ENCODE measurements around the gene ARID1A.
"Not testable (repeated sequence)": the region's sequence is repeated elsewhere in the genome, so short reads cannot be mapped to it uniquely, and the experiment has no call there.

Gene ARID1A

GRCh38 chr1:26695356-26696118, at the start of gene ARID1A:
Gene ARID1A (plus strand): TSS chr1:26696015. CDS start chr1:26696404, 389 bp downstream.
- peak; percentile 49; the same call in 1 of the 2 replicates for TF ChIP-seq POLR2A (IDR thresholded peaks at IDR 0.05; ENCODE audit: low read depth, low read length)
- DNase-seq (ENCODE audit: insufficient read length, low spot score) (no peak), FAIRE-seq (no peak)

GRCh38 chr1:26664802-26665201, 31.0 kb upstream of the ARID1A start:
- no peak for TF ChIP-seq POLR2A (IDR thresholded peaks at IDR 0.05; ENCODE audit: low read depth, low read length)
- FAIRE-seq, result no peak

GRCh38 chr1:26666855-26667254, 29.0 kb upstream of the ARID1A start:
- TF ChIP-seq POLR2A (IDR thresholded peaks at IDR 0.05; ENCODE audit: low read depth, low read length), result no peak
- FAIRE-seq, result no peak
- no peak for DNase-seq (ENCODE audit: insufficient read length, low spot score)

More at GRCh38 chr1:26664802-26665201, 31.0 kb upstream of the ARID1A start:
- no peak for DNase-seq (ENCODE audit: insufficient read length, low spot score)

GRCh38 chr1:26668106-26668786, 27.6 kb upstream of the ARID1A start:
- not testable (repeated sequence) for FAIRE-seq; DNase-seq (ENCODE audit: insufficient read length, low spot score)

- TF ChIP-seq POLR2A (IDR thresholded peaks at IDR 0.05; ENCODE audit: low read depth, low read length), result no peak
- DNase-seq (ENCODE audit: insufficient read length, low spot score), result no peak
- FAIRE-seq, result peak; percentile 97
These were observed 18.3 kb upstream of the ARID1A start for GRCh38 chr1:26677306-26678115.

- FAIRE-seq (no peak), DNase-seq (ENCODE audit: insufficient read length, low spot score) (no peak)
- no peak for TF ChIP-seq POLR2A (IDR thresholded peaks at IDR 0.05; ENCODE audit: low read depth, low read length)
These were observed 10.9 kb upstream of the ARID1A start for GRCh38 chr1:26684763-26685508.

GRCh38 chr1:26686795-26687194, 9.0 kb upstream of the ARID1A start:
- TF ChIP-seq POLR2A (IDR thresholded peaks at IDR 0.05; ENCODE audit: low read depth, low read length), result no peak
- DNase-seq (ENCODE audit: insufficient read length, low spot score), result no peak
- FAIRE-seq, result no peak

- no peak for FAIRE-seq
- DNase-seq (ENCODE audit: insufficient read length, low spot score), result no peak
- no peak for TF ChIP-seq POLR2A (IDR thresholded peaks at IDR 0.05; ENCODE audit: low read depth, low read length)
These were observed 6.3 kb upstream of the ARID1A start for GRCh38 chr1:26689504-26689903.

- DNase-seq (ENCODE audit: insufficient read length, low spot score) (no peak), FAIRE-seq (no peak)
- no peak for TF ChIP-seq POLR2A (IDR thresholded peaks at IDR 0.05; ENCODE audit: low read depth, low read length)
These were observed 5.7 kb upstream of the ARID1A start for GRCh38 chr1:26690157-26690556.

GRCh38 chr1:26690576-26691031, 5.2 kb upstream of the ARID1A start:
- DNase-seq (ENCODE audit: insufficient read length, low spot score) (no peak), FAIRE-seq (no peak)
- no peak for TF ChIP-seq POLR2A (IDR thresholded peaks at IDR 0.05; ENCODE audit: low read depth, low read length)

- TF ChIP-seq POLR2A (IDR thresholded peaks at IDR 0.05; ENCODE audit: low read depth, low read length), result peak; percentile 66; the same call in 1 of the 2 replicates
- FAIRE-seq (peak; percentile 90), DNase-seq (ENCODE audit: insufficient read length, low spot score) (no peak)
These were observed 3.5 kb upstream of the ARID1A start for GRCh38 chr1:26692211-26692792.

- DNase-seq (ENCODE audit: insufficient read length, low spot score) (peak; percentile 70), FAIRE-seq (peak; percentile 92)
- no peak for TF ChIP-seq POLR2A (IDR thresholded peaks at IDR 0.05; ENCODE audit: low read depth, low read length)
These were observed 2.9 kb upstream of the ARID1A start for GRCh38 chr1:26692793-26693490.

Measured in H54 (cell line).